Fibroblast of the conjunctiva (primary cell): ENCODE results near the gene DLL1.
"Not testable (repeated sequence)": the region's sequence is repeated elsewhere in the genome, so short reads cannot be mapped to it uniquely, and the experiment has no call there.

Source experiments
- DNase-seq: peaks from one replicate; pipeline ENCODE4 v3.0.0-alpha.2; 2010; ENCODE audit warnings: low read depth

Gene DLL1

DNA sequence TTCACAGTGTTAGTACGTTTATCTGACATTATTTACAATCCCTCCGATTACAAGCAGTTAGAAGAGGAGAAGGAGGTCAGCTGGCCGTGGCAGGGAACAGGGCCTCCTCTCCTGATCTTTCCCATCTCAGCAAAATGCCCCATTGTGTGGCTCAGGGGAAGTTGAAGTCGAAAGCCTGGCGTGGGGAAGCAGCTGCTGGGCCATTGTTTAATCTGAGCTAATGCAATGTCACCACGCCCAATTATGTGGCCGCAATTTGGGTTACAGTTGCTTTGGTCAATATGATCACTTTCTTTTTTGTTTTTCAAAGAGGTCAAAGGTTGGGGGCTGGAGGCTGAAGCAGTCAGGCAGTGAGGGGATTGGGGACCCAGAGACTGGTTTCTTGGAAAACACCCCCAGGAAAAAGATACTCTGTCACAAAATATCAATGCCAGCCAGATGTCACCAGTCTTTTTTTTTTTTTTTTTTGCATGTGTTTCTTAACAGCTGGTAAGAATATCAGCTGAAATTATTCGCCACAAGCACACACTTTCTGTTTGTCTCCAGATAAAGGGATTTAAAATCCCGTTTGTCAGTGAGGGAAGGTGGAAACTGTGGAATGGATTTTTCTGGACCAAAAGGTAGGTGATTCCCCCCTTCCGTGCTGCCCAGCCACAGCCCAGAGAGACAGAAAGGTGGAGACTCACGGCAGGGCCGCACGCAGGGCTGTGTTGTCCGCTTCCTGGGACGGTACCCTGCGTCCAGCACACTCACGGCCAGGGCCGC lies 24.6 kb downstream of the DLL1 start:
- DNase-seq, result no peak

- DNase-seq, result no peak
Observed at GRCh38 chr6:170265655-170266054, 25.2 kb downstream of the DLL1 start.

DNA sequence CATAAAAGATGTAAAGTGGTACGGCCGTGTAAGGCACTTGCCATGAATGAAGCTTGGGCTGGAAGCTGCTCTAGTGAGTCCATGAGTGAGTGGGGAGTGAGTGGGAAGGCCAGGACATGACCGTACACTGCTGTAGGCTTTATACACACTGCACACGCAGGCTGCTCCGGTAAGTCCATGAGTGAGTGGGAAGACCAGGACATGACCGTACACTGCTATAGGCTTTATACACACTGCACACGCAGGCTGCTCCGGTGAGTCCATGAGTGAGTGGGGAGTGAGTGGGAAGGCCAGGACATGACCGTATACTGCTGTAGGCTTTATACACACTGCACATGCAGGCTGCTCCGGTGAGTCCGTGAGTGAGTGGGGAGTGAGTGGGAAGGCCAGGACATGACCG lies 26.2 kb downstream of the DLL1 start:
- DNase-seq, result not testable (repeated sequence)

GRCh38 chr6:170264086-170264485 lies 26.8 kb downstream of the DLL1 start:
- DNase-seq, result no peak

DNA sequence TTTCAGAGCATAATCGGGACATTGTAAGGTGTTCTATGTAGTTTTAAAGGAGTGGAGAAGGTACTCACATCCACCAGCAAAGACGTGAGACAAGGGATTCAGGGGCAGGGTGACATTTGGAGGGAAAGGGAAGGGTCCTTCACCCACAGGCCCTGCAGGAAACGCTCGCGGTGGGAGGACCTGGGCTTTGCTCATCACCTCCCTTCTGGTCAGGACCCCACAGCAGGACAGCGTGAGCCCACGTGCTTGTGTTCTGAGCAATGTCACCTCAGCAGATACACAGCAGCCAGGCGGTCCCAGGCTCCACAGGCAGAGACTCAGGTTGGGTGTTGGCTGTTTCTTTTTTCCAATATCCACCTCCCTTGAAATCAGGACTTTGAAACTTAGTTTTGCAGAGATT lies 27.5 kb downstream of the DLL1 start:
- no peak for DNase-seq

DNA sequence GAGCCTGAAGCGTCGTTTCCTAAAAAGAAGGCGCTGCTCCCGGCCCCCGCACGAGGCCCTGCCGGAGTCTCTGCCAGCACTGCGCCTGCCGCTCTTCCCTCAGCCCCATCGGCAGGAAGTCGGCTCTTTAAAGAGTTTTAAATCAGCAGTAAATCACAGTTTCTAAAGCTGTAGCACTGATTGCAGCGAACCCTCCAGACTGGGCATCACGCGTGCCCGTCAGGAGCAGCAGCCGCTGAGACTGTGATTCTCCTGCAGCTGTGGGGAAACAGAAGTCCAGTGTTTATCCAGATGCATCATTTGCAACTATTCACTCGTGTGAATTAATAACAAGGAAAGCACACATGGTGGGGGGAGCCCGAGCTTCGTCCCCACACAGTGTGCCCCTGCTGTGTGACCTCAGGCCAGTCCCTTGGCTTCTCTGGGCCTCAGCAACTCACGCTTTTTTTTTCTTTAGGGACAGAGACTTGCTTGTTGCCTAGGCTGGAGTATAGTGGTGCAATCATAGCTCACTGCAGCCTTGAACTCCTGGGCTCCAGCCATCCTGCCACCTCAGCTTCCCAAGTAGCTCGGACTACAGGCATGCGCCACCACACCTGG lies 28.3 kb downstream of the DLL1 start:
- no peak for DNase-seq

DNA sequence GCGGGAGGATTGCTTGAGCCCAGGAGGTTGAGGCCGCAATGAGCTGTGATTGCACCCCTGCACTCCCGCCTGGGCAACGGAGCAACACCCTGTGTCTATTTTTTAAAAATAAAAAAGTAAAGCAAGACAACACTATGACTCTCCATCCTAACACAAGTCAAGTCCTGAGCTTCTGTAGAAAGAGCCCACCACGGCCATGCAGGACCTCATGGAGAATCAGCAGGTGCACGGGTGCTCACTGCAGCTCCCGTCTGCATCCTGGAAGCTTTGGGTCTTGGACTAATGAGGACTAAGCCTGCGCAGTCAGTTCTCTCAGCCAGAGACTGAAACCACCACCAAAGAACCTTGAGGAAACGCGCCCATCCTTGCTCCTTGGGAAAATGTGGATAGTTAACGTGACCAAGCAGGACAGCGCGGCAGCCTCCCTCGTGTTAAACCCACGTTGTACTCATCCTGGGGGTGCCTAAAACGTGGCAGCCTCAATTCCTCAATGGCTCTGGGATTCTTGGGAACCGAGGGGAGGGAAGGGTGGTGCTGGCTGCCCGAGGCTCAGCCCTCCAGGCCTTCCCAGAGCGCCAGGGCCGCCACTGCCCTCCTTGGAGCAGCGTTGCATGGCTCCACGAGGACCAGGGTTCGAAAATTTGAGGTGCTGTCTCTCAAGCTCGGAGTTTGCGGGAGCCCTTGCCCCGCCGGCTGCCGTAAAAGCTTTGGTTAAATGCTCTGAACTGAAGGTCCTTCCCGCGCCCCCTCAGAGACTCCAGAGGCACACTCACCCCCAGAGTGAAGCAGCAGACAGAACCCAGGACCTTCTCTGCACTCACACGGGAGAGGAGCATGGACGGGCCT lies 29.0 kb downstream of the DLL1 start:
- no peak for DNase-seq

DNA sequence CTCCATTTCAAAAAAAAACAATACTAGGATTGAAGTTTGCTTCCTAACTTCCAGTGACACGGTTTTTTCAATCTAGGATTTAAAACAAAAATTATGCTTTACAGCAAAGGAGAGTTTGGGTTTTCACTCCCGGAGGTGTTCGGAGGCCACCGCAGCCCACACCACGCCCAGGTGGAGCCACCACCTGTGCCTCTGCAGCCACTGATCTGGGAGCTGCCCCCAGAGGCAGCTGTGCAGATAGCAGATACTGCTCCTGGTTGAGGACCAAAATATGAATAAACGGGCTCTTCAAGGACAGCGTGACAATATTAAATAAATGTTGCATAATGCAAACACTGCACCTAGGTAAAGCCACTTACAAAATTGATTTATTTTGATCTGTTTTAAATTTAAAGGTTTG lies 30.2 kb downstream of the DLL1 start:
- no peak for DNase-seq

- DNase-seq, result no peak
Observed at GRCh38 chr6:170259278-170259677, 31.6 kb downstream of the DLL1 start.

- DNase-seq, result no peak
Observed at GRCh38 chr6:170258407-170258806, 32.5 kb downstream of the DLL1 start.

DNA sequence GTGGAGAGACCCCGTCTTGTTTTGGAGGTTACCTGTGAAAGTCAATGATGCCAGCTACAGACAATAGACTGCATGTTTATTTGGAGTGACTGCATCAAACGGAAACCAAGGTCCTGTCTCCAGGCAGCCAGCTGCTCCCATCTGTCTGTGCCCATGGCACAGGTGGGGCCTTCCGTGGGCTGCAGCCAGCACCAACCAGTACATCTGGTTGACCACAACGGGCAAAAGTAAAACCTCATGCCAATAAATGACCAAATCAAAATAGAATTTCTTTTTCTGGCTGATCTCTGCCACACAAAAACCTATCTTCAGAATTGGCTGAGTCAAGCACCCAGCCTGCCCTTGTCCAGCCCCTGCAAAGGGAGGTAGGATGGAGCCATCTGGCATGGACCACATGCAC lies 33.5 kb downstream of the DLL1 start:
- no peak for DNase-seq

DNA sequence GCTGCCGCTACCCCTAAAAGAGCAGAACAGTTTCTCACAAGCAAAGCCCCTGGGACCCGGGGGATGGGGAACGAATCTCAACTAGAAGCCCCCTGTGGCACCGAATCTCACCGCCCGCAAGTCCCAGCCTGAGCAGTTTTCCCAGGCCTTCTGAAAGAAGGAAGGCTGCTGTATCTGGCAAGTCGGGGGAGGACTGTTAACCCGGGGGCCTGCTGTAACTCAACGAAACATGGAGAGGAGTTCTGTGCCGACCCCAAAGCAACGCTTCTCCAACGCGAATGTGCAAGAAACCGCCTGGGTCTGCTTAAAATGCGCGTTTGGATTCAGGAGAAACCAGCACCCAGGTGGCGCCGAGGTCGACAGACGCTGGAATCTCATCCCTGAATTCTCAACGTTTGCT lies 34.2 kb downstream of the DLL1 start:
- DNase-seq, result no peak

- no peak for DNase-seq
Observed at GRCh38 chr6:170255426-170256125, 35.3 kb downstream of the DLL1 start.

DNA sequence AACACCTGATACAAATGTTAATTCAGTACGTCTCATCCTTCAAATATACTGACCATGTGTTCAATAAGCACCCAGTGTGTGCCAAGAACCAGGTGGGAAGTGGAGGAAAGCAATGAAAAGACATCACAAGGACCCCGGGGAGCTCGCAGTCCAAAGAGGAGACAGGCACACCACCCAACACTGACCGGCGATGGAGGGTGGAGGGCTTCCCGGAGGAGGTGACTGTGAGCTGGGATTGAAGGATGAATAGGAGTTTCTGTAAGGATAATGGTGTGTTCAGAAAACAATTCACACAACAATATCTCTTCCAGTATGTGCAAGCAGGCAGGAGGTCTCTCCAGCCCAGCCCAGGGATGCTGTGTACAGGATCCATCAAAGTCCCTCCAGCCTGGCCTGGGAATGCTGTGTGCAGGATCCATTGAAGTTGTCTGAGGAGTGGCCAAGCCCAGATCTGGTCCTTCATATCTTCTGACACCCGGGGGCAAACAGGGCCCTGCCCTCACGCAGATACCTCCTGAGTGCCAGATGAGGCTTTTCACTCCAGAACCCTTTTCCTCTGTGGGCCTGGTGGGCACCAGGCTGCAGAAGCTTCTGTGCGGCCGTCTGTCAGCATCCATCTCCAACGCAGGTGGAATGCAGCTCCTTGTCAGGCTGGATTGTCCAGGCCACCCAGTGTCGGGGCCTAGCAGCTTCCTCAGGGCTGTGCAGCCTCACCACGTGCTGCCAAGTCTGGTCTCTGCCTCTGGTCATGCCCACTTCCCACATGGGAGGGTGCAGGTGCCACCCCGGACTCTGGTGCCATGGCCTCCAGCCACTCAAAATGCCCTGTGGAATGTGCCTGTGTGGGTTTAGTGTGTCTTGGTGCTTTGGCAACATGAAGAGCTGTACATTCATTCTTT lies 36.3 kb downstream of the DLL1 start:
- no peak for DNase-seq

DNA sequence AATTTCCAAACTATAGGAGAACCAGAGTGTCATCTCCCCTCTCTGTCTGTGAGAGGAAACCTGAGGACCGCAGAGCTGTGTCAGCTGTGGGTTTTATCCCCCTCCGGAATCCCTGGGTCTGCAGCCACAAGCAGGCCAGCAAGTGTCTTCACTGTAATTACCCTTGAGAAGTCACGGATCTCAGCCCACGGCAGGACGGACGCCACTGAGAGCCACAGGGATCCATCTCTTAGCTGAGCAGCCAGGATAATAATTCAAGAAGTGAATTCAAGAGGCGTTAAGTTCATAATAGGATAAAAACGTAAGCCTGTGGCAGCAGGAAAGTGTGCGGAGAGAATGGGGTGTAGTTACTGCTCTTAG lies 37.0 kb downstream of the DLL1 start:
- no peak for DNase-seq

GRCh38 chr6:170253226-170253909 lies 37.5 kb downstream of the DLL1 start:
- no peak for DNase-seq

GRCh38 chr6:170251776-170252571 lies 38.9 kb downstream of the DLL1 start:
- DNase-seq, result no peak

DNA sequence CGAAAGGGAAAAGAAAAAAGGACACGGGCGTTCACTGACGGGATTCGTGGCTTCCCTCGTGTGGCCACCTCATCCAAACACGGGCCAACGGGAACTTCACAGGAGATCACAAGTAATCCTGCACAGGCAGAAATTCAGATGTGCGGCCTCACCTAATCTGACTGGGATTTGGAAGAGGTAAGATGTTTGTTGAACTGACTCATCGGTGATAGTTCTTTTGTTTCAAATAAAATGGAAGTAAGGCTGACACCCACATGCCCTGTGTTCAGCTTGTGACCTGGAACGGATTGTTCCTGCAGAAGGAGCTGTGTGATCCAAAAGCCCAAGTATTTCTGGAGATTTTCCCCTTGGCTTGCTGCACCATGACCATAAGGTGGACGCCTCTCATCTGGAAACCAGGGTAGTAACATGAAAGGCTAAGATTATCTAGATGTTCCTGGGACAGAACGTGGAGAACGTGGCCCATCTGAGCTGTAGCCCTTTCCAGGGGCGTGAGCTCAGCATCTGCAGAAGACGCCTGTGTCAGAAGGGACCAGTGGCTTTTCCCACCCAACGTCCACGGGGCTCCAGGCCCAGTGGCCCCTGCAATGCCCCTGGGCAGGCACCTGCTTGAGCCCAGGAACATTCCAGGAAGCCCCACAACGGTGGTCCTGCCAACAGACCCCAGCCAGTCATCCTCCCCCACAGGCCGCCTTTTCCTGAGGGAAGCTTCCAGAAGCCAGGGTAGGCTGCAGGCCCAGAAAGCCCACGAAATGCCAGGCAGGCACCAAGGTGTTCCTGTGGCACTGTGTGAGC lies 39.7 kb downstream of the DLL1 start:
- DNase-seq, result no peak

- no peak for DNase-seq
Observed at GRCh38 chr6:170250455-170250854, 40.4 kb downstream of the DLL1 start.
